Measurements from ENCODE around the gene SECISBP2L. TPM values are rescaled to one million over a fixed set of nuclear protein-coding genes. Genes with fewer than 3 reads are reported as not detected.

The SECISBP2L gene
- polyA plus RNA-seq, 1 experiment: 41.3 TPM

GRCh38 chr15:49041426-49041825, 4.8 kb downstream of the SECISBP2L start:
- Histone ChIP-seq H3K27me3 (ENCODE audit: control insufficient read depth, insufficient read depth, low read length) (no peaks in the 10 kb centered on the region), H3K4me3 (ENCODE audit: low read depth, low read length) (no peak overlapping the region), H3K9me3 (ENCODE audit: control insufficient read depth, insufficient read depth, low read length) (peaks cover 3% of the 10 kb centered on the region), H3K27ac (ENCODE audit: low read depth, low read length) (no peak overlapping the region)
- CTCF ChIA-PET: interaction anchor here (2.6 kb wide), 1 partner anchor 66 kb away, joined by 9 read pairs; no protein-coding TSS in a partner anchor
- no peak for DNase-seq (ENCODE audit: low read depth, low spot score)
- TF ChIP-seq CTCF (IDR thresholded peaks at IDR 0.05; ENCODE audit: low read depth, low read length): no peak
- POLR2A ChIA-PET: interaction anchor here (0.6 kb wide), 1 partner anchor 583 kb away, joined by 3 read pairs; no protein-coding TSS in a partner anchor

GRCh38 chr15:49040151-49040550, 6.1 kb downstream of the SECISBP2L start:
- Histone ChIP-seq H3K27me3 (ENCODE audit: control insufficient read depth, insufficient read depth, low read length) (no peaks in the 10 kb centered on the region), H3K4me3 (ENCODE audit: low read depth, low read length) (no peak overlapping the region), H3K9me3 (ENCODE audit: control insufficient read depth, insufficient read depth, low read length) (peaks cover 3% of the 10 kb centered on the region; the same call in 1 of the 2 replicates), H3K27ac (ENCODE audit: low read depth, low read length) (no peak overlapping the region)
- CTCF ChIA-PET: interaction anchor here (1.3 to 2.0 kb wide), 2 partner anchors 106 to 178 kb away, joined by 3 to 7 read pairs; no protein-coding TSS in a partner anchor
- no peak for TF ChIP-seq CTCF (IDR thresholded peaks at IDR 0.05; ENCODE audit: low read depth, low read length)
- no peak for DNase-seq (ENCODE audit: low read depth, low spot score)
- POLR2A ChIA-PET: interaction anchor here (0.6 kb wide), 2 partner anchors 55 to 525 kb away, joined by 3 read pairs; no protein-coding TSS in a partner anchor

- POLR2A ChIA-PET: interaction anchor here (1.2 kb wide), 1 partner anchor 117 kb away, joined by 11 read pairs; the partner anchor contains the start of gene COPS2
- Histone ChIP-seq H3K27me3 (ENCODE audit: control insufficient read depth, insufficient read depth, low read length) (no peaks in the 10 kb centered on the region), H3K9me3 (ENCODE audit: control insufficient read depth, insufficient read depth, low read length) (peaks cover 3% of the 10 kb centered on the region; the same call in 1 of the 2 replicates), H3K27ac (ENCODE audit: low read depth, low read length) (no peak overlapping the region), H3K4me3 (ENCODE audit: low read depth, low read length) (no peak overlapping the region)
- CTCF ChIA-PET: interaction anchor here (0.7 to 2.6 kb wide), 3 partner anchors 63 to 176 kb away, joined by 3 to 23 read pairs (median 7); no protein-coding TSS in a partner anchor
- TF ChIP-seq CTCF (IDR thresholded peaks at IDR 0.05; ENCODE audit: low read depth, low read length): no peak
- no peak for DNase-seq (ENCODE audit: low read depth, low spot score)
These were observed 7.9 kb downstream of the SECISBP2L start for GRCh38 chr15:49038382-49038781.

GRCh38 chr15:49037546-49037940, 8.7 kb downstream of the SECISBP2L start:
- no peak for DNase-seq (ENCODE audit: low read depth, low spot score)
- CTCF ChIA-PET: interaction anchor here (0.6 to 2.6 kb wide), 5 partner anchors 18 to 175 kb away, joined by 3 to 23 read pairs (median 3); no protein-coding TSS in a partner anchor
- Histone ChIP-seq H3K9me3 (ENCODE audit: control insufficient read depth, insufficient read depth, low read length) (peaks cover 3% of the 10 kb centered on the region; the same call in 1 of the 2 replicates), H3K27me3 (ENCODE audit: control insufficient read depth, insufficient read depth, low read length) (no peaks in the 10 kb centered on the region), H3K4me3 (ENCODE audit: low read depth, low read length) (no peak overlapping the region), H3K27ac (ENCODE audit: low read depth, low read length) (no peak overlapping the region)
- POLR2A ChIA-PET: interaction anchor here (1.2 kb wide), 1 partner anchor 118 kb away, joined by 11 read pairs; the partner anchor contains the start of gene COPS2
- no peak for TF ChIP-seq CTCF (IDR thresholded peaks at IDR 0.05; ENCODE audit: low read depth, low read length)

Data from AG04450 (cell line).